K562 (cell line): ENCODE measurements around the gene HSD11B1L.

Experiments used
- CBFA2T3 ChIP-seq: fragments of 450-650 bp; IDR thresholded peaks from 2 replicates; pipeline ENCODE4 v1.6.1; 2017
- CHAMP1 ChIP-seq: fragments of 450-650 bp; IDR thresholded peaks from 2 replicates; pipeline ENCODE4 v1.6.1; 2016; ENCODE audit warnings: mild to moderate bottlenecking
- CTCF ChIP-seq, 3 experiments: IDR thresholded peaks in 2 of 3; conservative IDR thresholded peaks in 1 of 3; 2 replicates each; pipeline ENCODE4 v1.5.1; 2011 to 2012; ENCODE audit warnings: low read length in 3 of 3, mild to moderate bottlenecking in 3 of 3, control low read depth in 2 of 3, improper control_type of control experiment in 1 of 3, inconsistent platforms in 1 of 3, low read depth in 1 of 3, mixed read lengths in 1 of 3, moderate library complexity in 1 of 3; ENCODE audit not compliant: insufficient read depth in 2 of 3
- ELF2 ChIP-seq: fragments of 250-450 bp; sonication (Bioruptor Pico); IDR thresholded peaks from 2 replicates; pipeline ENCODE4 v1.5.0; 2021; ENCODE audit warnings: mild to moderate bottlenecking
- KAT7 ChIP-seq: sonication (generic); formaldehyde crosslinking; IDR thresholded peaks from 2 replicates; pipeline ENCODE4 v1.8.0; 2022; ENCODE audit warnings: missing genetic modification reagents, mild to moderate bottlenecking, borderline replicate concordance
- KLF16 ChIP-seq: IDR thresholded peaks from 2 replicates; pipeline ENCODE4 v1.6.1; 2016; ENCODE audit warnings: antibody characterized with exemption
- NFE2 ChIP-seq: IDR thresholded peaks from 2 replicates; pipeline ENCODE4 v1.6.1; 2014; ENCODE audit warnings: antibody characterized with exemption, low read depth
- RFX5 ChIP-seq: IDR thresholded peaks from 2 replicates; pipeline ENCODE4 v1.6.1; 2011; ENCODE audit warnings: low read depth, mild to moderate bottlenecking, improper control_type of control experiment, low read length
- TAF15 ChIP-seq: fragments of 200-400 bp; formaldehyde crosslinking; IDR thresholded peaks from 2 replicates; pipeline ENCODE4 v1.6.1; 2017; ENCODE audit warnings: mild to moderate bottlenecking, low read depth, low read length, moderate library complexity
- USF2 ChIP-seq: sonication (generic); formaldehyde crosslinking; IDR thresholded peaks from 2 replicates; pipeline ENCODE4 v1.5.0; 2020; ENCODE audit warnings: missing genetic modification reagents
- ZNF77 ChIP-seq: fragments of 250-450 bp; sonication (Bioruptor Pico); IDR thresholded peaks from 2 replicates; pipeline ENCODE4 v1.5.0; 2020
- TF ChIP-seq, protein P1 (sequence below): sonication (generic); formaldehyde crosslinking; IDR thresholded peaks from 2 replicates; pipeline ENCODE4 v1.8.0; 2022; ENCODE audit warnings: mild to moderate bottlenecking, missing genetic modification reagents

- no peak for TF ChIP-seq RFX5
- no peak for TF ChIP-seq ELF2 (CRISPR knock-in tag)
- TF ChIP-seq NFE2: no peak
- no peak for TF ChIP-seq CTCF (IDR thresholded peaks at IDR 0.05 in 2 of 3, conservative IDR thresholded peaks at IDR 0.05 in 1 of 3; ENCODE audit: insufficient read depth in 2 of 3, low read depth in 1 of 3, low read length in 3 of 3)
- no peak for TF ChIP-seq USF2 (CRISPR knock-in tag)
- TF ChIP-seq KLF16: no peak
- TF ChIP-seq KAT7 (CRISPR knock-in tag): no peak
- no peak for TF ChIP-seq CHAMP1
- TF ChIP-seq, protein P1, sequence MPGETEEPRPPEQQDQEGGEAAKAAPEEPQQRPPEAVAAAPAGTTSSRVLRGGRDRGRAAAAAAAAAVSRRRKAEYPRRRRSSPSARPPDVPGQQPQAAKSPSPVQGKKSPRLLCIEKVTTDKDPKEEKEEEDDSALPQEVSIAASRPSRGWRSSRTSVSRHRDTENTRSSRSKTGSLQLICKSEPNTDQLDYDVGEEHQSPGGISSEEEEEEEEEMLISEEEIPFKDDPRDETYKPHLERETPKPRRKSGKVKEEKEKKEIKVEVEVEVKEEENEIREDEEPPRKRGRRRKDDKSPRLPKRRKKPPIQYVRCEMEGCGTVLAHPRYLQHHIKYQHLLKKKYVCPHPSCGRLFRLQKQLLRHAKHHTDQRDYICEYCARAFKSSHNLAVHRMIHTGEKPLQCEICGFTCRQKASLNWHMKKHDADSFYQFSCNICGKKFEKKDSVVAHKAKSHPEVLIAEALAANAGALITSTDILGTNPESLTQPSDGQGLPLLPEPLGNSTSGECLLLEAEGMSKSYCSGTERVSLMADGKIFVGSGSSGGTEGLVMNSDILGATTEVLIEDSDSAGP (CRISPR knock-in tag): no peak
- no peak for TF ChIP-seq CBFA2T3
- no peak for TF ChIP-seq TAF15
- TF ChIP-seq ZNF77 (CRISPR knock-in tag): no peak
Measured at GRCh38 chr19:5646703-5647102, 34.1 kb upstream of the HSD11B1L start.
